ENCODE data around the gene DOCK8.
"Not testable (repeated sequence)": the region's sequence is repeated elsewhere in the genome, so short reads cannot be mapped to it uniquely, and the experiment has no call there.

DOCK8 gene

GRCh38 chr9:214648-215493 lies at the start of gene DOCK8:
TSS of gene DOCK8 (plus strand) at chr9:214865. CDS start at chr9:214977, 112 bp downstream.
- DNase-seq (ENCODE audit: low spot score) = peak; percentile 57

GRCh38 chr9:169757-170156 lies 44.9 kb upstream of the DOCK8 start:
- DNase-seq (ENCODE audit: low spot score) = not testable (repeated sequence)

GRCh38 chr9:178140-178825 lies 36.4 kb upstream of the DOCK8 start:
- not testable (repeated sequence) for DNase-seq (ENCODE audit: low spot score)

- peak; percentile 86 for DNase-seq (ENCODE audit: low spot score)
Observed at GRCh38 chr9:178970-179383, 35.7 kb upstream of the DOCK8 start, which contains the start of gene ZNG1A. TSS of gene ZNG1A (minus strand) at chr9:179056. CDS start at chr9:178969, 87 bp downstream.

- DNase-seq (ENCODE audit: low spot score) = not testable (repeated sequence)
Observed at GRCh38 chr9:199601-200000, 15.1 kb upstream of the DOCK8 start.

- no peak for DNase-seq (ENCODE audit: low spot score)
Observed at GRCh38 chr9:206481-206880, 8.2 kb upstream of the DOCK8 start.

GRCh38 chr9:209143-209758 lies 5.4 kb upstream of the DOCK8 start:
- DNase-seq (ENCODE audit: low spot score) = no peak

- DNase-seq (ENCODE audit: low spot score) = no peak
Observed at GRCh38 chr9:211036-211435, 3.6 kb upstream of the DOCK8 start.

GRCh38 chr9:211557-211956 lies 3.1 kb upstream of the DOCK8 start:
- no peak for DNase-seq (ENCODE audit: low spot score)

GRCh38 chr9:212297-212696 lies 2.4 kb upstream of the DOCK8 start:
- no peak for DNase-seq (ENCODE audit: low spot score)

- DNase-seq (ENCODE audit: low spot score) = not testable (repeated sequence)
Observed at GRCh38 chr9:213901-214300, 764 bp upstream of the DOCK8 start.

GRCh38 chr9:214351-214647 lies 366 bp upstream of the DOCK8 start:
- no peak for DNase-seq (ENCODE audit: low spot score)

GRCh38 chr9:215631-216155 lies 1.0 kb downstream of the DOCK8 start:
- no peak for DNase-seq (ENCODE audit: low spot score)

GRCh38 chr9:216866-217265 lies 2.2 kb downstream of the DOCK8 start:
- no peak for DNase-seq (ENCODE audit: low spot score)

- no peak for DNase-seq (ENCODE audit: low spot score)
Observed at GRCh38 chr9:217950-218349, 3.3 kb downstream of the DOCK8 start.

GRCh38 chr9:219036-219435 lies 4.4 kb downstream of the DOCK8 start:
- not testable (repeated sequence) for DNase-seq (ENCODE audit: low spot score)

- DNase-seq (ENCODE audit: low spot score) = no peak
Observed at GRCh38 chr9:219670-220365, 5.2 kb downstream of the DOCK8 start.

- peak; percentile 21 for DNase-seq (ENCODE audit: low spot score)
Observed at GRCh38 chr9:221989-222776, 7.5 kb downstream of the DOCK8 start.

GRCh38 chr9:223152-223551 lies 8.5 kb downstream of the DOCK8 start:
- no peak for DNase-seq (ENCODE audit: low spot score)

- DNase-seq (ENCODE audit: low spot score) = no peak
Observed at GRCh38 chr9:224026-224425, 9.4 kb downstream of the DOCK8 start.

All from CD4-positive, alpha-beta T cell treated with Interleukin-15 for 4 hours (primary cell).